Activated CD4-positive, alpha-beta T cell treated with anti-CD3 and anti-CD28 coated beads for 36 hours (primary cell): ENCODE results near the gene REV3L. TPM values are rescaled to one million over a fixed set of nuclear protein-coding genes. Genes with fewer than 3 reads are reported as not detected.
"Not testable (repeated sequence)": the region's sequence is repeated elsewhere in the genome, so short reads cannot be mapped to it uniquely, and the experiment has no call there.

Experiments used
- ATAC-seq: fragments of 200-7000 bp; cut with Tn5 transposase; one replicate; pipeline ENCODE4 v1.10.0; 2021; ENCODE audit warnings: mild to moderate bottlenecking, moderate library complexity
- CTCF ChIA-PET: fragments of 350-600 bp; sonication (Branson Sonifier 250); formaldehyde crosslinking; loops from one replicate; lab custom pipeline; 2021; ENCODE audit warnings: antibody characterized with exemption; lab: Charles Lee
- POLR2A ChIA-PET: fragments of 350-600 bp; sonication (Branson Sonifier 250); formaldehyde crosslinking; loops from one replicate; lab custom pipeline; 2021; ENCODE audit warnings: antibody characterized with exemption, inconsistent platforms; lab: Charles Lee
- DNase-seq: peaks from one replicate; pipeline ENCODE4 v3.0.0-alpha.2; 2020
- H3K27ac Mint-ChIP-seq: one replicate; pipeline ENCODE4 v1.8.0; 2021; ENCODE audit warnings: mixed read lengths
- H3K27me3 Mint-ChIP-seq: one replicate; pipeline ENCODE4 v1.8.0; 2021; ENCODE audit warnings: mixed read lengths
- H3K36me3 Mint-ChIP-seq: one replicate; pipeline ENCODE4 v1.8.0; 2021; ENCODE audit warnings: low read depth, mixed read lengths
- H3K4me1 Mint-ChIP-seq: one replicate; pipeline ENCODE4 v1.8.0; 2021; ENCODE audit warnings: mixed read lengths
- H3K4me3 Mint-ChIP-seq: one replicate; pipeline ENCODE4 v1.8.0; 2021; ENCODE audit warnings: mild to moderate bottlenecking, moderate library complexity, mixed read lengths
- H3K9me3 Mint-ChIP-seq: one replicate; pipeline ENCODE4 v1.8.0; 2021; ENCODE audit warnings: low read depth, mixed read lengths
- intact Hi-C, 2 experiments: fragments of 100-400 bp; cut with DNase I in 1 of 2; cut with micrococcal nuclease in 1 of 2; formaldehyde crosslinking; loops; one replicate each; pipeline versions ENCODE4 v1.14.2 to v1.15.1; 2022 to 2024; cut with DNase I, micrococcal nuclease
- total RNA-seq, 2 experiments: library from RNA; stranded (reverse); gene quantifications; one replicate each; pipeline ENCODE4 v1.2.3, GENCODE V29; 2021

REV3L gene
- total RNA-seq, 2 experiments from 2014 or later: 16.5 to 20.9 TPM

DNA sequence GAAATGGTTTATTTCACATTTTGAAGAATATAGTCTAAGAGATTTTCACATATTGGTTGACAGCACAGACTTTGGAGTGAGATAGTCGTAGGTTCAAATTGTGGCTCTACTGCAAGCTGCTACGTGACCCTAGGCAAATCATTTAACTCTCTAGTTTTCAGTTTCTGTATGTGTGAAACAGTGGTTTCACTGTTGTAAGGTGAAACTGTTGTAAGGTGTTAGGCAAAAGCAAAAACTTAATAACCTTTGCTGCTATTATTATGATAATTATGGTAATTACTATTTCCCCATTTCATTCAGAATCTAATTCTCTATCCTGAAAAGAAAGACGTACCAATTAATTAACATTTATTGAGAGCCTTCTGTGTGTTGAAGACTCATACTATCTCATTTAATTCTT lies 144.2 kb downstream of the REV3L start:
- Mint-ChIP-seq H3K9me3 (no peaks in the 10 kb centered on the region), H3K36me3 (peaks cover 15% of the 10 kb centered on the region), H3K27ac (no peak overlapping the region), H3K4me3 (no peak overlapping the region), H3K4me1 (peaks cover 20% of the 10 kb centered on the region), H3K27me3 (no peaks in the 10 kb centered on the region)
- DNase-seq (no peak), ATAC-seq (peak; percentile 90)
- intact Hi-C loops: loop anchor here (1.0 to 5.0 kb wide), 3 partner anchors 80 to 144 kb away; partner anchors contain the start of gene REV3L (in 2 of the 2)
- ChIA-PET POLR2A (no interaction called here), CTCF (no interaction called here)

- H3K36me3 Mint-ChIP-seq: peaks cover 19% of the 10 kb centered on the region
Measured at GRCh38 chr6:111337829-111338236, 145.2 kb downstream of the REV3L start.

DNA sequence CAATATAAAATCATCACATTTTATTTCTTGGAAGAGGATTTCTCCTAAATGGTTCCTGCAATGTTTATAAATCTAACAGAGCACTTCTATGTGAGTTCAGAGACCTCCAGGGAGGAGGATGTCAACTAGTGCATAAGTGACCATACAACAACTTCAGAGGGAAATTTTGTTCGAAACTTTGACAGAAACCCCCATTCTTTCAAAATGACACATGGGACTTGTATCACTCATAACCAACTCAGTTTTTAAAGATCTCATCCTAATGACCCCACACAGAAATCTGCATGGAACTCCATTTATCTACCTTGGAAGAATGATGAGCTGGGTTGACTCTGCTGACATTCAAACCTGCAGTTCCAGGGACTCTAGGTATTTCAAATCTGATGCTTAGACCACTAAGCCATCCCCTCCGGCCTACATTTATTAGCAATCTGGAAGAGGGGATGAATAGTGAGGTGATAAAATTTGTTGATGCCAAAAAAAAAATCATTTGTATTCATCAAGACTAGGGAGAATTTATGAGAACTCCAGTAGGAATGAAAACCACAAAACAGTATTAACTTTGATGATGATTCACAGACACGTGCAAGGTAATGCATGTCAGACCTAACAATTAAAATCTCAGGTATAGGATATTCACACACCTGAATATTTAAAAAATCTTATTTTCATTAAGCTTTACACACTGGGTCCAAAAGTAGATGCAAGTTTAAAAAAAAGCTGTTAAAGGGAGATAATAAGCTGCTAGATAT lies 153.0 kb downstream of the REV3L start:
- Mint-ChIP-seq H3K36me3 (peaks cover 36% of the 10 kb centered on the region), H3K4me3 (no peak overlapping the region), H3K27me3 (no peaks in the 10 kb centered on the region), H3K4me1 (no peaks in the 10 kb centered on the region), H3K9me3 (no peaks in the 10 kb centered on the region), H3K27ac (no peak overlapping the region)
- intact Hi-C loops: no loop called here
- DNase-seq: no peak
- ChIA-PET CTCF (no interaction called here), POLR2A (interaction anchor here (0.7 kb wide), 1 partner anchor 337 kb away, joined by 5 read pairs; no protein-coding TSS in a partner anchor)
- ATAC-seq: no peak

More at GRCh38 chr6:111337829-111338236, 145.2 kb downstream of the REV3L start:
- Mint-ChIP-seq H3K4me1 (peaks cover 20% of the 10 kb centered on the region), H3K4me3 (no peak overlapping the region), H3K27me3 (no peaks in the 10 kb centered on the region), H3K27ac (no peak overlapping the region), H3K9me3 (no peaks in the 10 kb centered on the region)
- POLR2A ChIA-PET: no interaction called here
- CTCF ChIA-PET: interaction anchor here (0.9 to 1.4 kb wide), 3 partner anchors 14 to 543 kb away, joined by 3 read pairs; a partner anchor contains a TSS
- intact Hi-C loops: loop anchor here (2.0 to 5.0 kb wide), 2 partner anchors 144 to 145 kb away; partner anchors contain the start of gene REV3L (in 2 of the 2)
- DNase-seq (no peak), ATAC-seq (no peak)

- ATAC-seq (no peak), DNase-seq (no peak)
- no peak overlapping the region for H3K4me3 Mint-ChIP-seq
- intact Hi-C loops: no loop called here
- no peaks in the 10 kb centered on the region for H3K9me3 Mint-ChIP-seq
- peaks cover 36% of the 10 kb centered on the region for H3K36me3 Mint-ChIP-seq
- ChIA-PET CTCF (interaction anchor here (0.6 to 1.0 kb wide), 2 partner anchors 8 to 631 kb away, joined by 3 read pairs; no protein-coding TSS in a partner anchor), POLR2A (no interaction called here)
- H3K4me1 Mint-ChIP-seq: no peaks in the 10 kb centered on the region
- no peaks in the 10 kb centered on the region for H3K27me3 Mint-ChIP-seq
- H3K27ac Mint-ChIP-seq: no peak overlapping the region
Measured at GRCh38 chr6:111326563-111326962, 156.5 kb downstream of the REV3L start.

- POLR2A ChIA-PET: no interaction called here
- CTCF ChIA-PET: interaction anchor here (1.1 kb wide), 1 partner anchor 37 kb away, joined by 3 read pairs; no protein-coding TSS in a partner anchor
Measured at GRCh38 chr6:111322145-111322544, 160.9 kb downstream of the REV3L start.

DNA sequence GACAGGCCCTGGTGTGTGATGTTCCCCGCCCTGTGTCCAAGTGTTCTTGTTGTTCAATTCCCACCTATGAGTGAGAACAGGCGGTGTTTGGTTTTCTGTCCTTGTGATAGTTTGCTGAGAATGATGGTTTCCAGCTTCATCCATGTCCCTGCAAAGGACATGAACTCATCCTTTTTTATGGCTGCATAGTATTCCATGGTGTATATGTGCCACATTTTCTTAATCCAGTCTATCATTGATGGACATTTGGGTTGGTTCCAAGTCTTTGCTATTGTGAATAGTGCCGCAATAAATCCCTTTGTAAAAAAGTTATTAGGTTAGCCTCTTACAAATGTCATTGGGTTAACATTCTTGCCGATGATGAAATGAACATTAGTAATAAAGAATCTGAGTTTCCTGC lies 175.1 kb downstream of the REV3L start:
- DNase-seq, H3K4me3 Mint-ChIP-seq, CTCF ChIA-PET, H3K27ac Mint-ChIP-seq, H3K4me1 Mint-ChIP-seq, H3K9me3 Mint-ChIP-seq, ATAC-seq, intact Hi-C loops, H3K27me3 Mint-ChIP-seq, POLR2A ChIA-PET: not testable (repeated sequence)
- H3K36me3 Mint-ChIP-seq: peaks cover 51% of the 10 kb centered on the region

More at GRCh38 chr6:111322145-111322544, 160.9 kb downstream of the REV3L start:
- H3K27ac Mint-ChIP-seq: no peak overlapping the region
- no peaks in the 10 kb centered on the region for H3K4me1 Mint-ChIP-seq
- no peaks in the 10 kb centered on the region for H3K27me3 Mint-ChIP-seq
- intact Hi-C loops: no loop called here
- no peak overlapping the region for H3K4me3 Mint-ChIP-seq
- no peak for ATAC-seq
- H3K9me3 Mint-ChIP-seq: no peaks in the 10 kb centered on the region
- peaks cover 20% of the 10 kb centered on the region for H3K36me3 Mint-ChIP-seq
- DNase-seq: no peak

GRCh38 chr6:111307275-111307858 lies 175.7 kb downstream of the REV3L start:
- Mint-ChIP-seq H3K27ac (no peak overlapping the region), H3K9me3 (no peaks in the 10 kb centered on the region), H3K27me3 (no peaks in the 10 kb centered on the region), H3K4me1 (peaks cover 2% of the 10 kb centered on the region), H3K4me3 (no peak overlapping the region), H3K36me3 (peaks cover 53% of the 10 kb centered on the region)
- ATAC-seq (no peak), DNase-seq (no peak)
- ChIA-PET CTCF (no interaction called here), POLR2A (no interaction called here)
- intact Hi-C loops: no loop called here

GRCh38 chr6:111306104-111306888 lies 176.7 kb downstream of the REV3L start:
- POLR2A ChIA-PET: no interaction called here
- Mint-ChIP-seq H3K36me3 (peaks cover 62% of the 10 kb centered on the region), H3K27ac (no peak overlapping the region), H3K9me3 (peaks cover 3% of the 10 kb centered on the region), H3K27me3 (no peaks in the 10 kb centered on the region), H3K4me3 (no peak overlapping the region), H3K4me1 (peaks cover 9% of the 10 kb centered on the region)
- CTCF ChIA-PET: no interaction called here
- DNase-seq (no peak), ATAC-seq (no peak)
- intact Hi-C loops: no loop called here

DNA sequence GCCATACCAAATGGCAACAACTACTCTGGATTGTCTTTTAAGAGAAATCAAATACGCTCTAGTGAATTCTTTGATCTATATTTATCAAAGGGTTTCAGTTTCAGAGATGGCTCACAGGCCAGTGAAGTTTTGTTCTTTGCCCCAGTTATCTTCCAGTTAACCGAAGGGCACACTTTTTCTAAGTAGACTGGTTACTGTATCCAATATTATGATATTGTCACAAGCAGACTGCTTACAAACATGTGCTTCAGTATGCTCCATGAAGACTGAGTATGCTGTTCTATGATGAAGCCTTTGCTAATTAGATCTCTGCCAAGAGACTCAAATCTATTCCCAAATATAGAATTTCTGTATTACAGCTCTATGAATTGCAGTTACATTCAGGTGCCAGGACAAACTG lies 181.1 kb downstream of the REV3L start:
- Mint-ChIP-seq H3K4me1 (peaks cover 9% of the 10 kb centered on the region), H3K27me3 (no peaks in the 10 kb centered on the region), H3K27ac (no peak overlapping the region), H3K36me3 (peaks cover 47% of the 10 kb centered on the region), H3K4me3 (no peak overlapping the region), H3K9me3 (peaks cover 6% of the 10 kb centered on the region)
- ChIA-PET POLR2A (no interaction called here), CTCF (no interaction called here)
- intact Hi-C loops: no loop called here
- ATAC-seq (peak; percentile 42), DNase-seq (no peak)

DNA sequence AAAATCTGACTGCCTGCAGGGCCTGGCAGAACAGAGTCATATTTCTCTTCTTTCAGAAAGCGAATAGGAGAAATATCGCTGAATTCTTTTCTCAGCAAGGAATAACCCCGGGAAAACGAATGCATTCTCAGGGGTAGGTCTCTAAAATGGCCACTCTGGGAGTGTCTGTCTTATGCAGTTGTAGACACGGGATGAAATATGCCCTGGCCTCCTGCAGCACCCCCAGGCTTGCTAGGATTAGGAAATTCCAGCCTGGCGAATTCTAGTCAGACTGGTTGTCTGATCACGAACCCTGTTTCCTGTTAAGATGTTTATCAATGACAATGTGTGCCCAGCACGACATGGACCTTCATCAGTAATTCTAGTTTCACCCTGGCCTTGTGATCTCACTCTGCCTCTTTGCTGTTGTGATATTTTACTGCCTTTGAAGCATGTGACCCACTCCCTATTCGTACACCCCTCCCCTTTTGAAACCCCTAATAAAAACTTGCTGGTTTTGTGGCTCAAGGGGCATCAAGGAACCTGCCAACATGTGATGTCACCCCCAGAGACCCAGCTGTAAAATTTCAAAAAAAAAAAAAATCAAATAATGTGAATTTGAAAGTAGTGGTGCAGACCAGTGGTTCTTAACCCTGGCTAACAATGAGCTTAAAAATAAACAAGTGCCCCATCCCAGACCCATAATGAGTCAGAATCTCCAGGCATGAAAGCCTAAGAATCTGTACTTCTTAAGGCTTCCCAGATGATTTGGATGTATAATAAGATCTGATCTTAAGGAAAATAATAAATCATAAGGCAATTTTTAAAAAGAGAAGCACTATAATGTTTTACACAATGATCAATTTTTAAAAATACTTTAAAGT lies 181.8 kb downstream of the REV3L start:
- H3K27ac Mint-ChIP-seq: not testable (repeated sequence)

More for the DNA sequence above, 181.8 kb downstream of the REV3L start:
- POLR2A ChIA-PET, DNase-seq, H3K4me1 Mint-ChIP-seq, ATAC-seq, intact Hi-C loops, H3K27me3 Mint-ChIP-seq, H3K9me3 Mint-ChIP-seq, H3K4me3 Mint-ChIP-seq: not testable (repeated sequence)
- CTCF ChIA-PET: interaction anchor here (1.0 kb wide), 1 partner anchor 42 kb away, joined by 3 read pairs; a partner anchor contains a TSS
- H3K36me3 Mint-ChIP-seq: peaks cover 43% of the 10 kb centered on the region
